ENCODE results near the gene KIAA0930. TPM values are rescaled to one million over a fixed set of nuclear protein-coding genes. Genes with fewer than 3 reads are reported as not detected.

Gene KIAA0930
- total and polyA plus RNA-seq, 3 donors from 2014 or later = 62.4 to 77.5 (median 62.9) TPM

- intact Hi-C loops (cut with DNase I; ENCODE audit: low total_unique reads) = loop anchor here (10.0 kb wide), 1 partner anchor 271 kb away; no protein-coding TSS in a partner anchor
- WGBS, 2 donors = 60 to 77% methylated on average over 14 to 15 of the region's 15 CpGs
- H3K27me3 ChIP-seq = no peaks in the 10 kb centered on the region
Observed at GRCh38 chr22:45273452-45274075, 32.9 kb upstream of the KIAA0930 start.

GRCh38 chr22:45272498-45272897 is 31.8 kb upstream of the KIAA0930 start:
- Histone ChIP-seq H3K4me3 (no peak overlapping the region), H3K9me3 (no peaks in the 10 kb centered on the region), H3K27ac (peak overlapping the region in 1 of 2 donors; percentile 73), H3K4me1 (peaks cover 14% of the 10 kb centered on the region), H3K27me3 (no peaks in the 10 kb centered on the region), H3K36me3 (ENCODE audit: low read depth, missing control alignments) (no peaks in the 10 kb centered on the region)
- WGBS, 2 donors = 86 to 91% methylated on average over 7 of the region's 7 CpGs
- no peak for DNase-seq
- intact Hi-C loops (cut with DNase I; ENCODE audit: low total_unique reads) = loop anchor here (10.0 kb wide), 1 partner anchor 272 kb away; no protein-coding TSS in a partner anchor
- TF ChIP-seq CTCF (IDR thresholded peaks at IDR 0.05) = no peak
- no peak for TF ChIP-seq POLR2A (IDR thresholded peaks at IDR 0.05)

More at GRCh38 chr22:45273452-45274075, 32.9 kb upstream of the KIAA0930 start:
- Histone ChIP-seq H3K36me3 (ENCODE audit: low read depth, missing control alignments) (no peaks in the 10 kb centered on the region), H3K9me3 (no peaks in the 10 kb centered on the region), H3K4me3 (no peak overlapping the region), H3K27ac (peak overlapping the region in 1 of 2 donors; percentile 50), H3K4me1 (peaks cover 11% of the 10 kb centered on the region)
- DNase-seq = no peak
- TF ChIP-seq CTCF (IDR thresholded peaks at IDR 0.05) (no peak), POLR2A (IDR thresholded peaks at IDR 0.05) (no peak)

- H3K27me3 ChIP-seq = no peaks in the 10 kb centered on the region
- H3K4me1 ChIP-seq = peaks cover 14% of the 10 kb centered on the region
- 43 to 47% methylated on average over 13 of the region's 13 CpGs for WGBS, 2 donors
- no peak overlapping the region for H3K4me3 ChIP-seq
- intact Hi-C loops (cut with DNase I; ENCODE audit: low total_unique reads) = loop anchor here (10.0 kb wide), 1 partner anchor 273 kb away; no protein-coding TSS in a partner anchor
- peak overlapping the region in 1 of 2 donors; percentile 73 for H3K27ac ChIP-seq
- TF ChIP-seq POLR2A (IDR thresholded peaks at IDR 0.05) (no peak), CTCF (IDR thresholded peaks at IDR 0.05) (no peak)
- no peaks in the 10 kb centered on the region for H3K9me3 ChIP-seq
- DNase-seq = peak; percentile 65
- H3K36me3 ChIP-seq (ENCODE audit: low read depth, missing control alignments) = no peaks in the 10 kb centered on the region
Observed at GRCh38 chr22:45271667-45272201, 31.0 kb upstream of the KIAA0930 start.

- intact Hi-C loops (cut with DNase I; ENCODE audit: low total_unique reads) = loop anchor here (10.0 kb wide), 1 partner anchor 274 kb away; no protein-coding TSS in a partner anchor
- Histone ChIP-seq H3K27me3 (no peaks in the 10 kb centered on the region), H3K4me1 (peaks cover 14% of the 10 kb centered on the region), H3K36me3 (ENCODE audit: low read depth, missing control alignments) (no peaks in the 10 kb centered on the region), H3K27ac (no peak overlapping the region), H3K4me3 (no peak overlapping the region), H3K9me3 (no peaks in the 10 kb centered on the region)
- DNase-seq = no peak
- WGBS, 2 donors = 71 to 80% methylated on average over 15 to 16 of the region's 16 CpGs
- no peak for TF ChIP-seq CTCF (IDR thresholded peaks at IDR 0.05)
- no peak for TF ChIP-seq POLR2A (IDR thresholded peaks at IDR 0.05)
Observed at GRCh38 chr22:45270095-45271020, 29.7 kb upstream of the KIAA0930 start.

All from testis (tissue), 3 donors.